H9 (cell line): ENCODE measurements around the gene CDK15. TPM values are rescaled to one million over a fixed set of nuclear protein-coding genes. Genes with fewer than 3 reads are reported as not detected.

Experiments used
- DNase-seq: peaks from one replicate; pipeline ENCODE4 v3.0.0-alpha.2; 2017
- H2AFZ ChIP-seq: one replicate; pipeline ENCODE4 v1.6.1; 2013; ENCODE audit warnings: mild to moderate bottlenecking, low read length, control low read depth, moderate library complexity
- H2AK5ac ChIP-seq: 2 replicates; pipeline ENCODE4 v1.6.1; 2013; ENCODE audit warnings: low read length, control low read depth, mixed read lengths; ENCODE audit not compliant: insufficient read length
- H2BK120ac ChIP-seq: one replicate; pipeline ENCODE4 v1.6.1; 2013; ENCODE audit warnings: low read depth, mild to moderate bottlenecking, low read length, control low read depth, inconsistent platforms; ENCODE audit not compliant: poor library complexity, severe bottlenecking
- H2BK12ac ChIP-seq: 2 replicates; pipeline ENCODE4 v1.6.1; 2013; ENCODE audit warnings: low read length, control low read depth, mixed read lengths, low read depth; ENCODE audit not compliant: insufficient read length
- H2BK15ac ChIP-seq: 2 replicates; pipeline ENCODE4 v1.6.1; 2013; ENCODE audit warnings: low read depth, low read length, control low read depth
- H2BK20ac ChIP-seq: one replicate; pipeline ENCODE4 v1.6.1; 2013; ENCODE audit warnings: low read depth, mild to moderate bottlenecking, low read length, control low read depth, inconsistent platforms; ENCODE audit not compliant: poor library complexity, severe bottlenecking
- H2BK5ac ChIP-seq: 2 replicates; pipeline ENCODE4 v1.6.1; 2013; ENCODE audit warnings: low read length, control low read depth, mixed read lengths; ENCODE audit not compliant: insufficient read length
- H3K14ac ChIP-seq: 2 replicates; pipeline ENCODE4 v1.6.1; 2013; ENCODE audit warnings: low read length, control low read depth; ENCODE audit not compliant: insufficient read depth
- H3K18ac ChIP-seq: 2 replicates; pipeline ENCODE4 v1.6.1; 2013; ENCODE audit warnings: low read depth, mild to moderate bottlenecking, mixed read lengths, low read length, control low read depth; ENCODE audit not compliant: insufficient read length
- H3K23ac ChIP-seq: 2 replicates; pipeline ENCODE4 v1.6.1; 2013; ENCODE audit warnings: low read length, control low read depth, mixed read lengths, low read depth; ENCODE audit not compliant: insufficient read length
- H3K23me2 ChIP-seq: 2 replicates; pipeline ENCODE4 v1.6.1; 2013; ENCODE audit warnings: low read depth, mild to moderate bottlenecking, mixed read lengths, low read length, control low read depth; ENCODE audit not compliant: insufficient read length, poor library complexity, severe bottlenecking
- H3K27ac ChIP-seq: 2 replicates; pipeline ENCODE4 v1.5.1; 2013; ENCODE audit warnings: low read length, control low read depth, mixed read lengths, low read depth; ENCODE audit not compliant: insufficient read length
- H3K27me3 ChIP-seq: 2 replicates; pipeline ENCODE4 v1.6.1; 2013; ENCODE audit warnings: low read length, control low read depth, inconsistent platforms; ENCODE audit not compliant: insufficient read depth
- H3K4ac ChIP-seq: 2 replicates; pipeline ENCODE4 v1.6.1; 2013; ENCODE audit warnings: low read depth, mild to moderate bottlenecking, control low read depth, inconsistent platforms, low read length, moderate library complexity
- H3K4me1 ChIP-seq: 2 replicates; pipeline ENCODE4 v1.6.1; 2013; ENCODE audit warnings: low read length, control low read depth, inconsistent platforms; ENCODE audit not compliant: insufficient read depth
- H3K4me2 ChIP-seq: 2 replicates; pipeline ENCODE4 v1.6.1; 2013; ENCODE audit warnings: low read length, control low read depth, mixed read lengths; ENCODE audit not compliant: insufficient read length, insufficient read depth
- H3K56ac ChIP-seq: 2 replicates; pipeline ENCODE4 v1.6.1; 2013; ENCODE audit warnings: low read depth, mild to moderate bottlenecking, mixed read lengths, low read length, control low read depth; ENCODE audit not compliant: insufficient read length
- H3K79me1 ChIP-seq: 2 replicates; pipeline ENCODE4 v1.6.1; 2013; ENCODE audit warnings: low read depth, mild to moderate bottlenecking, moderate library complexity, low read length, control low read depth, inconsistent platforms; ENCODE audit not compliant: insufficient read depth, poor library complexity, severe bottlenecking
- H3K79me2 ChIP-seq: 2 replicates; pipeline ENCODE4 v1.6.1; 2013; ENCODE audit warnings: low read length, control low read depth, inconsistent platforms; ENCODE audit not compliant: insufficient read depth
- H3K9ac ChIP-seq: 2 replicates; pipeline ENCODE4 v1.6.1; 2013; ENCODE audit warnings: low read length, control low read depth, mixed read lengths; ENCODE audit not compliant: insufficient read length; ENCODE audit errors: extremely low read depth
- H3K9me3 ChIP-seq: one replicate; pipeline ENCODE4 v1.6.1; 2013; ENCODE audit warnings: low read depth, low read length, inconsistent platforms; ENCODE audit not compliant: control insufficient read depth
- H3T11ph ChIP-seq: one replicate; pipeline ENCODE4 v1.6.1; 2013; ENCODE audit warnings: mild to moderate bottlenecking, low read length, control low read depth, inconsistent platforms
- H4K20me1 ChIP-seq: one replicate; pipeline ENCODE4 v1.6.1; 2013; ENCODE audit not compliant: control insufficient read depth, insufficient read length, insufficient read depth
- H4K5ac ChIP-seq: 2 replicates; pipeline ENCODE4 v1.6.1; 2013; ENCODE audit warnings: low read depth, mild to moderate bottlenecking, mixed read lengths, low read length, control low read depth; ENCODE audit not compliant: insufficient read length
- H4K8ac ChIP-seq: replicated peaks from 2 replicates; pipeline ENCODE4 v1.6.1; 2013; ENCODE audit warnings: low read length, control low read depth, mixed read lengths, low read depth; ENCODE audit not compliant: insufficient read length
- H4K91ac ChIP-seq: 2 replicates; pipeline ENCODE4 v1.6.1; 2013; ENCODE audit warnings: low read depth, mild to moderate bottlenecking, moderate library complexity, mixed read lengths, low read length, control low read depth; ENCODE audit not compliant: insufficient read length
- H3K27ac Mint-ChIP-seq, 3 experiments: 2 replicates in 2 of 3; 3 replicates in 1 of 3; pipeline ENCODE4 v1.8.0; 2020 to 2021; ENCODE audit warnings: mixed read lengths in 3 of 3, mild to moderate bottlenecking in 1 of 3, moderate library complexity in 1 of 3
- H3K27me3 Mint-ChIP-seq: 2 replicates; pipeline ENCODE4 v1.8.0; 2021; ENCODE audit warnings: low read depth, mild to moderate bottlenecking, moderate library complexity, mixed read lengths
- H3K36me3 Mint-ChIP-seq, 3 experiments: 2 replicates in 2 of 3; 3 replicates in 1 of 3; pipeline ENCODE4 v1.8.0; 2020 to 2021; ENCODE audit warnings: low read depth in 3 of 3, mixed read lengths in 3 of 3; ENCODE audit not compliant: insufficient read depth in 1 of 3
- H3K4me1 Mint-ChIP-seq, 2 experiments: 2 replicates each; pipeline ENCODE4 v1.8.0; 2020; ENCODE audit warnings: mixed read lengths in 2 of 2
- H3K4me3 Mint-ChIP-seq, 2 experiments: 2 replicates in 1 of 2; 3 replicates in 1 of 2; pipeline ENCODE4 v1.8.0; 2020 to 2021; ENCODE audit warnings: mild to moderate bottlenecking in 2 of 2, mixed read lengths in 2 of 2, moderate library complexity in 1 of 2
- H3K9me3 Mint-ChIP-seq, 2 experiments: 2 replicates in 1 of 2; 3 replicates in 1 of 2; pipeline ENCODE4 v1.8.0; 2020; ENCODE audit warnings: mild to moderate bottlenecking in 2 of 2, mixed read lengths in 2 of 2, moderate library complexity in 1 of 2
- total RNA-seq: library from RNA; stranded (reverse); gene quantifications from 2 replicates; pipeline ENCODE4 v1.2.1, GENCODE V29; 2021
- TF ChIP-seq, protein P1 (sequence below): fragments of 200-600 bp; sonication (generic); conservative IDR thresholded peaks from 3 replicates; pipeline ENCODE4 v1.8.0; 2021; ENCODE audit warnings: antibody characterized with exemption, mild to moderate bottlenecking

Gene CDK15
- total RNA-seq, 1 experiment from 2014 or later, result not detected

DNA sequence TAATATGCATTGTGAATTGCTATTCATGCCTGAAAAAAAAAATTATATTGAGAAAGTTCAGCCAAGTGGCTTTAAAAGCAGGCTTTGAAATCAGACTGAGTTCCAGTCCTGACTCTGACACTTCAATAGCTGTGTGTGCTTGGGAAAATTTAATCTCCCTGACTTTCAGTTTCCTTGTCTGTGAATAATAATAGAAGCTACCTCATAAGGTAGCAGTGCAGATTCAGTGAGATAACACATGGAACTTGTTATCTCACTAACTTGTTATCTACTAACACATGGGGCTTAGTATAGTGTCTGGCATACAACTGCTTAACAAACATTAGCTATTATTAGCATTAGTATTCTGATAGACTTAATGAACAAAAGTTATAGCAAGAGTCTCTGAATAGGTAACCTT lies 40.5 kb upstream of the CDK15 start:
- Histone ChIP-seq H3K18ac (no peak overlapping the region), H3K56ac (no peak overlapping the region), H3K9me3 (no peaks in the 10 kb centered on the region), H3K9ac (no peak overlapping the region), H3K23ac (no peak overlapping the region), H2BK120ac (no peak overlapping the region), H3K14ac (no peak overlapping the region), H4K91ac (no peak overlapping the region), H2BK5ac (no peak overlapping the region), H2BK15ac (no peak overlapping the region), H3K79me2 (no peaks in the 10 kb centered on the region), H2BK20ac (no peak overlapping the region), H3K4me1 (no peaks in the 10 kb centered on the region), H3K23me2 (no peaks in the 10 kb centered on the region), H3T11ph (no peak overlapping the region), H3K79me1 (no peaks in the 10 kb centered on the region), H4K20me1 (no peaks in the 10 kb centered on the region), H4K5ac (no peak overlapping the region), H4K8ac (no peak overlapping the region), H3K4ac (no peak overlapping the region), H2BK12ac (no peak overlapping the region), H3K4me2 (no peak overlapping the region), H2AFZ (no peak overlapping the region), H3K27ac (no peak overlapping the region), H2AK5ac (no peak overlapping the region), H3K27me3 (no peaks in the 10 kb centered on the region)
- no peak overlapping the region for H3K4me3 Mint-ChIP-seq
- TF ChIP-seq, protein P1, sequence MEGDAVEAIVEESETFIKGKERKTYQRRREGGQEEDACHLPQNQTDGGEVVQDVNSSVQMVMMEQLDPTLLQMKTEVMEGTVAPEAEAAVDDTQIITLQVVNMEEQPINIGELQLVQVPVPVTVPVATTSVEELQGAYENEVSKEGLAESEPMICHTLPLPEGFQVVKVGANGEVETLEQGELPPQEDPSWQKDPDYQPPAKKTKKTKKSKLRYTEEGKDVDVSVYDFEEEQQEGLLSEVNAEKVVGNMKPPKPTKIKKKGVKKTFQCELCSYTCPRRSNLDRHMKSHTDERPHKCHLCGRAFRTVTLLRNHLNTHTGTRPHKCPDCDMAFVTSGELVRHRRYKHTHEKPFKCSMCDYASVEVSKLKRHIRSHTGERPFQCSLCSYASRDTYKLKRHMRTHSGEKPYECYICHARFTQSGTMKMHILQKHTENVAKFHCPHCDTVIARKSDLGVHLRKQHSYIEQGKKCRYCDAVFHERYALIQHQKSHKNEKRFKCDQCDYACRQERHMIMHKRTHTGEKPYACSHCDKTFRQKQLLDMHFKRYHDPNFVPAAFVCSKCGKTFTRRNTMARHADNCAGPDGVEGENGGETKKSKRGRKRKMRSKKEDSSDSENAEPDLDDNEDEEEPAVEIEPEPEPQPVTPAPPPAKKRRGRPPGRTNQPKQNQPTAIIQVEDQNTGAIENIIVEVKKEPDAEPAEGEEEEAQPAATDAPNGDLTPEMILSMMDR, result no peak
- H3K4me1 Mint-ChIP-seq, result no peaks in the 10 kb centered on the region
- DNase-seq, result no peak
- H3K9me3 Mint-ChIP-seq, result peaks cover 0 to 2% of the 10 kb centered on the region in 2 experiments; a peak in 1 of 5 replicates
- H3K27ac Mint-ChIP-seq, result no peak overlapping the region
- H3K36me3 Mint-ChIP-seq, result peaks cover 13 to 32% (median 23%) of the 10 kb centered on the region in 3 experiments
- no peaks in the 10 kb centered on the region for H3K27me3 Mint-ChIP-seq
